ENCODE data around the gene FAM228B. TPM values are rescaled to one million over a fixed set of nuclear protein-coding genes. Genes with fewer than 3 reads are reported as not detected.

The FAM228B gene
- 10 to 100 TPM; 24.7 to 44.1 (median 37.2) TPM for total RNA-seq
- polyA plus RNA-seq = 10 to 100 TPM in 1 of 3 donors, 1 to 10 TPM in 2; 1.4 to 11.4 (median 4.7) TPM

DNA sequence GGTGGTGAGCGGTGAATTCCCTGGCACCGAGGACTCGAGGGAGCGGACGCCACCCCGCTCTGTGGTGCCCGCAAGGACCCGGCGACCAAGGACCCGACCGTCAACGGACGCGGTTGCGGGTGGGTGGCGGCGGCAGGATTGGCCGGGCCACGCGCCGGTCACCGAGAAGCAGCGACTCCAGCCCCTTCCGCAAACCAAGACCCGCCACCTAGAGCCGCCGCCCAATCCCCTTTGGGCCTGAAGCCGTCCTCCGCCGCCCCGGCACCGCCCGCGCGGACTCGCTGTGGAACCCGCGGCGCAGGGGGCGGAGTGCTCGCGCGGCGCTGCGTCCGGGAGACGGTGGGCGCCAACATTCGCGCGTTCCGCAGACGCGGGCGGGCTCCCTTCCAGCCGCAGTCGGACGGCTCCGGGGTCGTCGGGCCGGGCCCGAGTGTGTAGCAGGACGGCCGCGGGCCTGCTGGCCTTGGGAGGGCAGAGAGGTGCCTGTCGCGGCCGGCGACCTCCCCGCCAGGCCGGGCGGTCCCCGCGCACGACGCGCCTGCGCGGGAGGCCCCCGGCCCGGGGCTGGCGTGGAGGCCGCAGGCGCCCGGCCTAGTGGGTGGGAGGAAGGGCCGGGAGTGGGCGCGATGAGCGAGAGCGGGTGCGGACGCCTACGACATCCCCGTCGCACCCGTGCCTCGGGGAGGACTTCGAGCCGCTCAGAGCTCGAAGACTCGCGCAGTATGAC lies at the start of gene FAM228B, which contains the start of gene PFN4:
Gene FAM228B (plus strand): TSS at position 275 of the 727 bp plus-strand sequence. CDS start 893 bp downstream, outside the sequence.
Gene PFN4 (minus strand): TSS at position 140 of the 727 bp plus-strand sequence. CDS start 799 bp downstream, outside the sequence.
- no peaks in the 10 kb centered on the region for H3K36me3 ChIP-seq
- H3K27me3 ChIP-seq = no peaks in the 10 kb centered on the region
- TF ChIP-seq POLR2A (IDR thresholded peaks at IDR 0.05) (no peak), POLR2AphosphoS5 (IDR thresholded peaks at IDR 0.05) (peak; percentile 23 to 89 (median 72))
- peak within 1 kb of the TSS; percentile 88 to 94 (median 92) for H3K27ac ChIP-seq
- 0% methylated on average over 103 of the region's 103 CpGs for WGBS, 2 donors
- peaks cover 0 to 32% (median 15%) of the 10 kb centered on the region in 4 donors for H3K4me1 ChIP-seq
- peak within 1 kb of the TSS; percentile 46 to 68 (median 66) for H3K4me3 ChIP-seq
- intact Hi-C loops (cut with DNase I) = loop anchor here (2.0 to 10.0 kb wide), 4 partner anchors 39 to 671 kb away; partner anchors contain the start of genes CENPO, PTRHD1, SF3B6 and TP53I3
- no peaks in the 10 kb centered on the region for H3K9me3 ChIP-seq
- peak; percentile 95 for DNase-seq

DNA sequence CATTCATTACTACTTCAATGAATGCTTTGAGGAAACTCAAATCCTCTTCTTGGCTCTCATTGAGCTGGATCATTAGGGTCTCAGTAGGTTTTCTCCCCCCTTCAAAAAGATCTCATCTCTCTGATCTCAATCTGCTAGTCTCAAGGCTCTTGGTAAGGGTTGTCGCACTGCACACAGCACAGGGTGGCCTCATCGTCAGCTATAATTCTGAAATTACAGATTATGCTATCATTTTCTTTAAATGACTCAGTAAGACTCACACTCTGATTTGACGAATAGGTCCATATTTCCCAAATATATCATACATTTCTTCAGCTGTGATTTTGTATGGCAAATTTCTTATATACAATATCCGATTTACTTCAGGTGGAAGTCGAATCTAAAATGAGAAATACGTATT lies 49.5 kb upstream of the FAM228B start:
- 91 to 92% methylated on average over 6 of the region's 6 CpGs for WGBS, 2 donors
- no peak overlapping the region for H3K4me3 ChIP-seq
- TF ChIP-seq, protein P1, sequence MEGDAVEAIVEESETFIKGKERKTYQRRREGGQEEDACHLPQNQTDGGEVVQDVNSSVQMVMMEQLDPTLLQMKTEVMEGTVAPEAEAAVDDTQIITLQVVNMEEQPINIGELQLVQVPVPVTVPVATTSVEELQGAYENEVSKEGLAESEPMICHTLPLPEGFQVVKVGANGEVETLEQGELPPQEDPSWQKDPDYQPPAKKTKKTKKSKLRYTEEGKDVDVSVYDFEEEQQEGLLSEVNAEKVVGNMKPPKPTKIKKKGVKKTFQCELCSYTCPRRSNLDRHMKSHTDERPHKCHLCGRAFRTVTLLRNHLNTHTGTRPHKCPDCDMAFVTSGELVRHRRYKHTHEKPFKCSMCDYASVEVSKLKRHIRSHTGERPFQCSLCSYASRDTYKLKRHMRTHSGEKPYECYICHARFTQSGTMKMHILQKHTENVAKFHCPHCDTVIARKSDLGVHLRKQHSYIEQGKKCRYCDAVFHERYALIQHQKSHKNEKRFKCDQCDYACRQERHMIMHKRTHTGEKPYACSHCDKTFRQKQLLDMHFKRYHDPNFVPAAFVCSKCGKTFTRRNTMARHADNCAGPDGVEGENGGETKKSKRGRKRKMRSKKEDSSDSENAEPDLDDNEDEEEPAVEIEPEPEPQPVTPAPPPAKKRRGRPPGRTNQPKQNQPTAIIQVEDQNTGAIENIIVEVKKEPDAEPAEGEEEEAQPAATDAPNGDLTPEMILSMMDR (IDR thresholded peaks at IDR 0.05) = no peak
- TF ChIP-seq EP300 (IDR thresholded peaks at IDR 0.05) (no peak), POLR2A (IDR thresholded peaks at IDR 0.05) (no peak), POLR2AphosphoS5 (IDR thresholded peaks at IDR 0.05) (no peak)
- no peaks in the 10 kb centered on the region for H3K27me3 ChIP-seq
- no peak overlapping the region for H3K27ac ChIP-seq
- no peak for DNase-seq
- intact Hi-C loops (cut with DNase I) = no loop called here
- peaks cover 0 to 22% (median 20%) of the 10 kb centered on the region in 4 donors for H3K4me1 ChIP-seq
- H3K36me3 ChIP-seq = peaks cover 0 to 54% (median 6%) of the 10 kb centered on the region in 4 donors
- no peaks in the 10 kb centered on the region for H3K9me3 ChIP-seq

DNA sequence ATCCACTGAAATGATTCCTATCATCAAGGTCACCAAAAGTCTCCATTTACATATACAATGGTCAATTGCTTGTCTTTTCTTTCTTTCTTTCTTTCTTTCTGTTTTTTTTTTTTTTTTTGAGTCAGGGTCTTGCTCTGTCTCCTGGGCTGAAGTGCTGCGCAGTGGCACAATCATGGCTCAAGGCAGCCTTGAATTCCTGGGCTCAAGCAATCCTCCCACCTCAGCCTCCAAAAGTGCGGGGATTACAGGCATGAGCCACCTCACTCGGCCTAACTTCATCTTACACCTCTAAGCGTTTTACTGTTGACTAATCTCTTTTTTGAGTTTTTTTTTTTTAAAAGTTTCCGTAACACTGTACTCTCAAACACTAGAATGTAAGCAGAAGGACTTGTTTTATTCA lies 48.0 kb upstream of the FAM228B start:
- WGBS, 2 donors = 66 to 68% methylated on average over 5 of the region's 5 CpGs
- Histone ChIP-seq H3K4me3 (peak overlapping the region in 3 of 4 donors; percentile 52 to 88 (median 69)), H3K4me1 (peaks cover 0 to 22% (median 20%) of the 10 kb centered on the region in 4 donors), H3K36me3 (peaks cover 0 to 48% (median 6%) of the 10 kb centered on the region in 4 donors), H3K27me3 (no peaks in the 10 kb centered on the region), H3K9me3 (no peaks in the 10 kb centered on the region), H3K27ac (peak overlapping the region; percentile 91 to 96 (median 92))
- intact Hi-C loops (cut with DNase I) = loop anchor here (5.0 kb wide), 1 partner anchor 417 kb away; the partner anchor contains the start of gene NCOA1
- no peak for DNase-seq
- TF ChIP-seq EP300 (IDR thresholded peaks at IDR 0.05) = no peak
- TF ChIP-seq, protein P1 (IDR thresholded peaks at IDR 0.05) = no peak
- TF ChIP-seq POLR2A (IDR thresholded peaks at IDR 0.05) = no peak
- no peak for TF ChIP-seq POLR2AphosphoS5 (IDR thresholded peaks at IDR 0.05)

DNA sequence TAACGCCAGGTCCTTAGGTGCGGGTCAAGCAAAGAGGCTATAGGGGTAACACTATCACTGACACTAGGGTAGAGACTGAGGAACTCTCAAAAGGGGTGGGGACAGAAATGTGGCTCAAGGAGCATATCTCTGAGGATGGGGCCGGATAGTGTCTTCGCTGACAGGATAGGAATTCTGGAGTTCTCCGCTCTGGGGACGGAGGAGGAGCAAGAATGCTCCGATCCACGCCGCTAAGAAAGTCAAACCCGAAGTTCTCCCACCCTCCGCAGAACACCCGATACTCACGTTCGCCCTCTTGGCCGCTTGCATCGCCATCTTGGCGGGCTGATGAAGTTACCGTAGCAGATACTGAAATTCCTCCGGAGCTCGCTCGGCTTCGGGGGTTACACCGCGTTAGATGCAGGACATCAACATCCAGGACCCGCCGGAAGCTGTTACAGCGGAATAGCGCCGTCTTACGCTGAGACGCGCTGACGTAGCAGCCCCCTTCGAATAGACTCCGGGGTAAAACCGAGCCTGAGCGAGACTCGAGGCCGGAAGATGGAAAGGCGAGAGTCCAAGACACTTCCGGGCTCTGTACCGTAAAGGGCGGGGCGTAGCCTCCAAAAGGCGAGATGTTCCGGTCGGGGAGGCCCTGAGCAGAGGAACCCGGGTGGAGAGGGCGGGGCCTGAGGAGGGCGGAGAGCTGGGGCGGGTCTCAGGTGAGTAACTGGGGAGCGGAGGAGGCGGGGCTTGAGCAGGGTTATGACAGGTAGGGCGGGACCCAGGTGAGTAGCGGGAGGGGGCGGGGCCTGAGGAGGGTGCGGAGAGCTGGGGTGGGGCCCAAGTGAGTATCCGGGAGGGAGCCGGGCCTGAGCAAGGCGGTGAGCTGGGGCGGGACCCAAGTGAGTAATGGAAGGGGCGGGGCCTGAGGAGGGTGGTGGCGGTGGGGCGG lies 47.1 kb upstream of the FAM228B start, which contains the start of gene SF3B6:
Gene SF3B6 (minus strand): TSS at position 412 of the 934 bp plus-strand sequence. CDS start 97 bp downstream, at position 315.
- H3K27ac ChIP-seq = peak within 1 kb of the TSS; percentile 91 to 96 (median 92)
- no peaks in the 10 kb centered on the region for H3K27me3 ChIP-seq
- 0 to 1% methylated on average over 64 of the region's 64 CpGs for WGBS, 2 donors
- no peaks in the 10 kb centered on the region for H3K9me3 ChIP-seq
- TF ChIP-seq POLR2A (IDR thresholded peaks at IDR 0.05) (peak; percentile 44 to 56), EP300 (IDR thresholded peaks at IDR 0.05) (peak in 1 of 4 donors; percentile 70), POLR2AphosphoS5 (IDR thresholded peaks at IDR 0.05) (peak; percentile 70 to 90 (median 88))
- TF ChIP-seq, protein P1 (IDR thresholded peaks at IDR 0.05) = no peak
- peak; percentile 99 for DNase-seq
- peaks cover 0 to 48% (median 6%) of the 10 kb centered on the region in 4 donors for H3K36me3 ChIP-seq
- peaks cover 0 to 22% (median 20%) of the 10 kb centered on the region in 4 donors for H3K4me1 ChIP-seq
- intact Hi-C loops (cut with DNase I) = loop anchor here (2.0 to 5.0 kb wide), 5 partner anchors 29 to 416 kb away; partner anchors contain the start of genes ATAD2B, FAM228B, NCOA1 and PFN4
- H3K4me3 ChIP-seq = peak within 1 kb of the TSS; percentile 52 to 88 (median 66)
